Stimulated activated CD8-positive, alpha-beta memory T cell treated with anti-CD3 and anti-CD28 coated beads, Interleukin-2, amount 100 ng/mL, for 48 hours (primary cell): Measurements from ENCODE around the gene CH25H.
"Not testable (repeated sequence)": the region's sequence is repeated elsewhere in the genome, so short reads cannot be mapped to it uniquely, and the experiment has no call there.

Experiments used
- DNase-seq, 2 donors: peaks; one replicate each; pipeline ENCODE4 v3.0.0-alpha.2; 2020; ENCODE audit warnings: low read depth in 2 of 2

The CH25H gene

DNA sequence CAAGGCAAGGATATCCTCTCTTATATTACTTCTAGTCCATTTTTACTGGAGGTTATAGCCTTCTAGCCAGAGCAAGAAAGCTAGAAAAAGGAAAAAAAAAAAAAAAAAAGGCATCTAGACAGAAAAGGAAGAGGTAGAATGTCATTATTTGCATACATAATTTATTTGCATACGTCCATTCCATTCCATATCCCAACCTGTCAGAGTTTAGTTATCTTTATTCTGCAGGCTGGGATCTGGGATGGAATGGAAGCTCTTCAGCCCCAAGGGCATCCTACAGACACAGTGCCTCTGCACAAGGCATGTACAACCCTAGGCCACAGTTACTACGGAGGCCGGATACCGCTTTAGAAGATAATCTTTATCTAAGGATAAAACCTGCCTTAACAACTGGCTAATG lies 9.6 kb downstream of the CH25H start:
- no peak for DNase-seq

DNA sequence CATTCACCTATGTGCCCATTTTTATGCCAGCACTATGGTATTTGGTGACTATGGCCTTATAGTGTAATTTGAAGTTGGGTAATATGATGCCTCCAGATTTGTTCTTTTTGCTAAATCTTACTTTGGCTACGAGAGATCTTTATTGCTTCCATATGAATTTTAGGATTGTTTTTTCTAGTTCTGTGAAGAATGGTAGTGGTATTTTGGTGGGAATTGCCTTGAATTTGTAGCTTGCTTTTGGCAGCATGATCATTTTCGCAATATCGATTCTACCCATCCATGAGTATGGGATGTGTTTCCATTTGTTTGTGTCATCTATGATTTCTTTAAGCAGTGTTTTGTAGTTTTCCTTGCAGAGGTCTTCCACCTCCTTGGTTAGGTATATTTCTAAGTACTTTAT lies 15.8 kb downstream of the CH25H start:
- DNase-seq: not testable (repeated sequence)

DNA sequence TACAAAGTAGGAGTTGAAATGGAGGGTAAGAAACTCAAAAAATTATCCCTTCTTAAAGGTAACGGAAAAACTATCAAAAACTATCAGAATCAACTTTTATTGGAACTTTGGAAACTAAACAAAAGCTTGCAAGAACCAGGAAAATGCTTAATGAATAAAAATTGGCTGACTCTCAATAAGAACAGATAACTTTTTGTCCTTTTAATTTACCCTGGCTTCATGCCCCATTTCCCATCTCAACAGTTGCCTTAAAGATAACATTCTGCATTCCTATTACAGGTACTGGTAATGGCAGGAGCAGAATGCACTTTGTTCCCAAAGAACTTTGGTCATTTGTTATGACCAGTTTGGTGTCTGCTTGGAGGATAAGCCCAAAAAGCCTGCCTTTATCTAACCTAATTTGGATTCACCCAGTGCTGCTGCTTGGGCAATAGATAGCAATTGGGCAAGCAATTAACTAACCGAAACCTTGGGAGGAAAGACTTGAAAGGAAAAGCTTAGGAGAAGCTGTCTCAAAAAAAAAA lies 17.8 kb downstream of the CH25H start:
- no peak for DNase-seq

DNA sequence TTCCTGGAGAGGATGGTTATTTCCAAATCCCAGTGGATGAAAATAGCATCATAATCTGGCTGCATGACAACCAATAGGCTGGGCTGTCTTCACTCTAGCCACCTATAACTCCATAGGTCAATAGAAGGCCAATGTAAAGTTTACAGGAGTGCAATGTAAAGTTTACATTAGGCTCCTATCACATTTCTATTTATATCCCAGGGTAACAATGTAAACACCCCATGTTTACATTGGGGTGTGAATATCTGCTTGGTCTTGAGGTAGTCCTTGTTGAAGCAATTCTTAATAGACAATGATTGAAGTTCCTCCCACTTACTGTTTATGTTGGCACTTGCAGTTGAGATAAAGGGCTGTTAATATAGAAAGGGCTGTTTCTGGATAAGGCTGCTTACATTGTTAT lies 21.5 kb downstream of the CH25H start:
- DNase-seq: no peak

DNA sequence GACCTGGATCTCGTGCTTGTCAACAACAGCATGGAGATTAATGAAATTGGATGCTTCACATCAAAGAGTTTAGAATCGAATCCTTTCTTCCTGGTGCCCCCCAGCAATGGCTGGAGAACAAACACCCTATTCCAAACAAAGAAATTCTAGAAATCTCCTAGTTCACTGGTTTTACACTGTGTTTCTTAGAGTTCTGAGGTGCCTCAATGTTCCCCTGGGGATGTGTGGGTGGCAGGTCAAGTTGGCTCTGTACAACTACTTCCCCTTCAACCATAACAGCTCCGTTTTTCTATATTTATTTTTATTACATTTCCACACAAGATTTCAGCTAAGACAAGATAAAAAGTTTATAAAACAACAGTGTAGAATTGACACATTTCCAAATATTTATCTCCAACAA lies 22.5 kb downstream of the CH25H start:
- DNase-seq: no peak

DNA sequence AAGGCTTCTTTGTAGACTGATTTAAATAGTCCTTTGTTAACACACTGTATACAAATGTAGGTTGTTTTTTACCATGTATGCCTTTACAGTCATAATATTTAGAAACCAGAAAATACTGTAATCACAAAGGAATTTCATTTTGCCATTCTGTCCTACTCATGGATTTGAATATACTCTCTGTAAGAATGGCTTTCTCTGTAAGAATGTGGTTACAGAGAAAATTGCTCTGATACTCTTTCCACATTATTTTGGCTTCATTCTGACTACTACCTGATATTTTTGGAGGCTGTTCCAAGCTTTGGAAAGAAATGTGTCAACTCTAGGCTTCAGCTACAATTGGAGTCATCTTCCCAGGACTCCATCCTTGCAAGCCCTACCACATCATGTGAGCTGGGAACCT lies 23.5 kb downstream of the CH25H start:
- DNase-seq: no peak

DNA sequence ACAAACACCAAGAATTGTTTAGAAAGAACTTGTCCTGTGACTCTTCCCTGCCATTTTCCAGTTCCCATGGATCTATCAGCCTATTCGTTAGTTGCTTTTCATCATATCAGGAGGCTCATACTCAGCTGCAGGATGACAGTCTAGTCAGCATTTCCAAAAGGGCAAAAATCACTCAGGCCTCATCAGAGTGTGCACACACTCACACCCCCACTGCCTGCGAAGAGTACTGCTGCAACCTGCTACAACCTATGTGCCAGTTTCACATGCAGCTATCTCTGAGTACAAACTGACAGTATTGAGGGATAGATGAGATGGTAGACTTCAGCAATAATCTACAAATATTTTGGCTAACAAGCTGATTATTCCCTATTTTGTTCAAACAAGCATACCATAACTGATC lies 24.2 kb downstream of the CH25H start:
- DNase-seq: no peak

DNA sequence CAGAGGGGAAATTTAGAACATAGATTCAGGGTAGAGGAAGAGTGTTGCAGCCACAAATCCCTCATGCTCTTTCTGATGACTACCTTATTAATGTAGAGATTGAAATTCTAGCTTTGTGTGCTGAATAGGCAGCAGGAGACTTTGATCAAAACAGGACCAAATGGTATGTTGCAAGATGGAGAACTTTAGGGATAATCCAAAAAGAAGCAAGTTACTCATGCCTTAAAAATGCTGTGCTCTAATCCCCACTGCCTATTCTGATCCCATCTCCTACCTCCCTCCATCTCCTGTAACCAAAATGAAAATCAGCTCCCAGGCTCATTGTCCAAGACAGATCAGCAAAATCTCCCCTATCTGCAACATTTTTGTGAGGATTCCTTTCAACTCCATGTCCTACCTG lies 31.3 kb downstream of the CH25H start:
- no peak for DNase-seq

DNA sequence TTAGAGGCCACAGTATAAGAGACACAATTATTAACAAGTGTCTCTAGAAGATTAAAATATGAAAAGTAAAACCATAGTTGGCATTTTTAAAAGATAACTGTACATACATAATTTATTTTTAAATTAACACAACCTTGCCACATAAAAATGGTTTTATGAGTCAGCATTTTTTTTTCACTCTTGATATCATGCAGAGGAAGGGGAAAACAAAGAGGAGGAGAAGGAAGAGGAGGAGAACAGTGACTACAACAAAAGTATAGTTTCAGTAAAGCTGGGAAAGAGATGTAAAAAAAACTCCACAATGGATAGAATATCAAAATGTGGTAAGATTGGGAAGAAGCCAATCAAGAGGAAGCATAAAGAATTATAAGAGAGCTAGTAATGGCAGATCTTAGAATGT lies 34.0 kb downstream of the CH25H start:
- no peak for DNase-seq

DNA sequence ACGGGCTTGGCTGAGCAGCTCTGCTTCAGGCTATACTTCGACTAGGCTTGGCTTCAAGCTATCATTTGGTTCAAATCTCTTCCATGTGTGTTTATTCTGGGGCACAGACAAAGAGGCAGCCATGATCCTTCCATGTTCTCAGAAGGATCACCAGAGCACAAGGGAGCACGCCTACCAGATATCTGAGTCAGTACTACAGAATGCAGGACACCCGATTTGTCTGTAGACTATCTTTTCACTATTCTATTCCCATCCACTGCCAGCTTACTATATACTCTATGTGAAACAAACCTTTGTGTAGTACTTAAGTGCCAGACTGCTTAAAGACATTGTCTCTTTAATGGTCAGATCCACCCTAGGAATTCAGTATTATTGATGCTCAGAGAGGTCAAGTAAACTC lies 35.1 kb downstream of the CH25H start:
- no peak for DNase-seq

DNA sequence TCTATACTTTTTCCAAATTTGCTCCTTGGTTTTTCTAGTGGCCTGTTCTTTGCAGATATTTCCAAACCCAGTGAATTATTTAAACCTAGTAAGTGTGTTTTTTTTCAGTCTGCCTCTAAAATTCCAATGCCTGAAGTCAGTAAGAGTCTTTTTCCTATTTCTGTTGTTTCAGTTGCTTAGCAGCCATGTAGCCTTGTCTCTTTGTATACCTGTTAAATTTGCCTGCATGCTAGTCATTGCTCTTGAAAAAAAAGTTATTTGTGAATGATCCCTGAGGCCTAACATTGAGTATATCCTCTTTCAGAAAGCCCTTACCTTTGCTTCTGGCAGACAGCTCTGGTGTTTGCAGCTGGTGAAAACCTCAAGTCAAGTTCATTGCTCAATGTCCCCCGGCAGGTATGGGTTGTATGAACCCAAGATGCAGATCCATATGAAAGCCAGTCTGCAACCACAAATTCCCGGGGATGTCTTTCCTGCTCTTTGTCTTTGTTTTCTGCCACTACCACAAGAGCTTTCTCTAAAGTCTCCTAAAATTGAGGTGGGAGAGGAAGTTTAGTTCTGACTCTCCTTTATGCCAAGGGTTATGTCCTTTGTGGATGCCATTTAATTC lies 35.7 kb downstream of the CH25H start:
- DNase-seq: no peak

DNA sequence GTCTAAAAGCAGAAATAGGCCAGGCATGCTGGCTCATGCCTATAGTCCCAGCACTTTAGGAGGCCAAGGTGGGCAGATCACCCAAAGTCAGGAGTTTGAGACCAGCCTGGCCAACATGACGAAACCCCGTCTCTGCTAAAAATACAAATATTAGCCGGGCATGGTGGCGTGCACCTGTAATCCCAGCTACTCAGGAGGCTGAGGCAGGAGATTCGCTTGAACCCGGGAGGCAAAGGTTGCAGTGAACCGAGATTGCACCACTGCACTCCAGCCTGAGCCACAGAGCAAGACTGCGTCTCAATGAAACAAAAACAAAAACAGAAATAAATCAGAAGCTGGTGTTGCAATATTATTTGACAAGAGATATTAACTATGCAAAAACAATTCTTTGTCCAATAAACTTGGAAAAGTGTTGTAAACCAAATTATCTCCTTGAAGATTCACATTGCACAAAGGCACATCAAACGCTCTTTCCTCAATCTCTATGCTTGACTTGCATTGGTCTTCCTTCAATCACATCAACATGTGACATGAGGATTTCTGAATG lies 38.7 kb downstream of the CH25H start:
- not testable (repeated sequence) for DNase-seq

DNA sequence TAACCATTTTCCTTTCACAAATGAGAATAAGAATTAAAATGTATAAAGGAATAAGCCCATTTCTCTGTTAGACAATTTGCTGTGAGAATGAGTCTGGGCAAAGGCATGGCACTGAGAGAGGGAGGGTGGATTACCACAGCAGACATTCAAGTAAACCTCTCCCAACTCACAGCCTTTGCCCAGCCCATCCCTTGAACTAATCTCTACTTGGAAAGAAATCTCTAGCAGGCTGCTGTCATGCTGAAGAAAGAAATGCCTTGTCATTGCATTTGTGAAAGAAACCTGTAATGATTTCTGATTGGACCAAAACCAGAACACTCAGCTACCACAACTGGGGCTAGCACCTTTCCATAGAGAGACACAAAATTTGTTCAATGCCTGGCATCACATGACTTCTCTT lies 39.2 kb downstream of the CH25H start:
- DNase-seq: no peak

DNA sequence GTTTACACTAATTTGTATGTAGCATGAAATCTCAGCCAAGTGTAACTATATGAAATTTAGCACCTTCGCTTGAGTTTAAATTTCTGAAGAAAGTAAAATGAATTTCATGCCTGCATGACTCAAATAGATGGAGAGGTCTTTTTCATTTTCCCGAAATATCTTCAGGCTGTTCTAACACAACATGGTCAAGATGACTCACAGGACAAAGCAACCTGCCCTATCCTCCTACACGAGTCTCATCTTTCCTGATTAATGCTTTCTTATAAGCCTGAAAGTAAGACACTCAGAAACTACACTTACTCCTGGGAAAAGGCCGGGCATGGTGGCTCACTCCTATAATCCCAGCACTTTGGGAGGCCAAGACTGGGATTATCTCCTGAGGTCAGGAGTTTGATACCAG lies 41.2 kb downstream of the CH25H start:
- no peak for DNase-seq

DNA sequence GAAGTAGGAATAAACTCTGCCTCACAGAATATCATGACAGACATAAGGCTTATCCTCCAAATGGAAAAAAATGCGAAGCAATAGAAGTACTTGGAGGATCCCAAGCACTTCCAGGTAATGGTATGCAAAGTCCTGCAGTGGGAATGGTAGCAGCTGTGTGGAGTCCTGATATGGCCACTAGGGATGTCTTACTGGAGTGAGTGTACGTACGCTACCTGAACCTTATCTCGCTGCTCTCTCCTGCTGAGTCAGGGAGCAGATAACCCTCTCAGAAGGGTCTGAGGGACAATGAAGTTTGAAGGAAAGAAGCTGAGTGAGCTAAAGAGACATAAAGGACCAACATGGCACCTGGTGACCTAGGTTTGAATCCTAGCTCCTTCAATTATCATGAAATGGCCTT lies 42.2 kb downstream of the CH25H start:
- no peak for DNase-seq

DNA sequence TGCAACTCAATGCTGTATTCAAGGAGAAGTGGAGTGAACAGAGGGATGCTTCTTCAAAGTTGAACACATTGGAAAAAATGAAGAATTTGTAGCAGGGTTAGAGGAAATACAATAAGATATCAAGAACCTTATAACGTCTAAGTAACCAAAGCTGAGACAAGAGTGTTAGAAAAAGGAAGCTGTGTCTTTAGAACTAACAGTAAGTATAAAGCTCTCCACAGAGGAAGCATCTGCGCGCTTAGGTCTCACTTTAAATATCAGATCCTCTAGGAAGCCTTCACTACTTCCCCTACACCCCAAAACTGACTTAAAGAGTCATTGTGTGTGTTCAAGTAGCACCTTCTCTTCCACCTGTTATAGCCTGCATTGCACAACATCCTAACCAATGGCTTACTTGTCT lies 43.0 kb downstream of the CH25H start:
- no peak for DNase-seq

DNA sequence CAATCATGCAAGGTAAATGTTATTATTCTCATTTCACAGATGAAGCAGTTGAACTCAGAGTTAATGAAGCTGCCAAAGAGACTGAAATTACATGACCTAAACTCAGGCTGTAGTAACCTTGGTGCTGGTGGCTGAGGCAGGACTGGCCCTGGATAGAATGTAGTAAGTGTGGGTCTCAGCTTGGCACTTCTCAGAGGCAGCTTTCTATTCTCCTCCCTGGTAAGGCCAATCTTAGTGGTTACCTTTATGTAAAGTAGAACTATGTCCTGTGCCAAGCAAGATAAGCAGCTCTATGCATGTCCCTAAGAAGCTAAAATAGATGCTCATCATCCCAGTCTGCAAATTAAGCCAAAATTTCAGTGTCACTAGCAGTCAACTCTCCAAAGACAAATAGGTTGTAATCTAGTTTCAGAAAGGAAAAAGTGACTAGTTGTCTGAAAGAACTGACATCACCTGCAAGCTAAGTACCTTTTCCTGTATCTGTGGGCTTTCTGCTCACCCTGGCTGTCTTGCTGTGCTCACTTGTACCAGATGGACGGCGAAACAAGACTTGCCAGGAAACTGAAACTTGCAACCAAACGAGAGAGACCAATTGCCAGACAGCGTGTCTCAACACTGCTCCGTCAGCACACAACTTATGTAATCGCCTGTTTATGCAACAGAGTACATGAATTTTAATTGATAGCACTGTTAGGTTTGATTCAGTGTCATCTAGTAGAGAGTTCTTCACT lies 43.7 kb downstream of the CH25H start:
- peak; percentile 10 to 25 for DNase-seq

DNA sequence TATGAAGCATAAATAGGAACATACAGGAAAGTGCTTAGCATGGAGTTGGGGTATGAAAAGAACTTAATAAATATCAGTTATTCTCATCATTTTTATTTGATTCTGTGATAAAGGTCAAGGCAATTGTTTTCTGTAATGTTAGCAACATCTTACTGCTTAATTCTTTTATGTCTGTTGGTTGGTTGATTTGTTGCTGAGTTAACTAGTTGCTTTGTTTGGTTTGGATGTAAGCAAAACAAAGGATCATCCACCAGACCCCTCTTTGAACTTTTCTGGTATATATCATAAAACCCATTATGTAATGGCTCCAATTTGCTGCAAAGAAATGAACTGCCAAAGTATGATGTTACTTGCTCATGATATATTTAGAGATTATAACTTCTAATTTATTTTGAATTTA lies 44.5 kb downstream of the CH25H start:
- DNase-seq: no peak

DNA sequence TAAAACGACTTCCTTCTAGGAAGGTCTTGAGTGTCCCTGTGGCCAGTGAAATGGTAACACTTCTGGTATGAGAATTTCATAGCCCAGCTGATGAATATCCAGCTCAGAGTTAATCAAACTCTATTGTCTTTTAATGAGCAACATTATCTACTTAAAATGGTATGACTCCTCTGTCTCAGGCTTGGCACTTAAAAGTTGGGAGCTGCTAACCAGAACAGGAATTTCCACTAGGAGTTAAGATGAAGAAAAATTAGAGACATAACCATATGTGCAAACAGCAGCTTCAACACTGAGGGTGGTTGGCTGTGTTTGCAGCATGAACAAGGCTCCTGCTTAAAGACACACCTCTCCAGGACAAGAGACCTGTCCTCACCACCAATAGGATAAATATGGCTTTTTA lies 46.8 kb downstream of the CH25H start:
- DNase-seq: no peak

DNA sequence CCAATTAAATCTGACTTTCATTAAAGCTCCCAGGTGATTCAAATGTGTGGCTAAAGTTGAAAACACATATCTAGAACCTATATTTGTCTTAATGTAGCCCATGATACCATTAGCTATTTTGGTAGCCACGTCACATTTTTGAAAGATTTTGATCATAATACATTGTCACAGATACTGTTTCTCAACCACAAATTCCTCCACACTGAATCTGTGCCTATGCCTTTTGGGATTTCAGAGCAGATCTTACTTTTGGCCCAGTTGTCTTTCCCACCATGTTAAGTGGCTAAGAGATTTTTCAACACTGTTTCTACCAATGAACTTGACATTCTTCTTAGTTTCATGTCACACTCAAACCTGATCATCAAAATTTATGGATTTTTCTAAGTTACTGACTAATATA lies 47.4 kb downstream of the CH25H start:
- DNase-seq: no peak

DNA sequence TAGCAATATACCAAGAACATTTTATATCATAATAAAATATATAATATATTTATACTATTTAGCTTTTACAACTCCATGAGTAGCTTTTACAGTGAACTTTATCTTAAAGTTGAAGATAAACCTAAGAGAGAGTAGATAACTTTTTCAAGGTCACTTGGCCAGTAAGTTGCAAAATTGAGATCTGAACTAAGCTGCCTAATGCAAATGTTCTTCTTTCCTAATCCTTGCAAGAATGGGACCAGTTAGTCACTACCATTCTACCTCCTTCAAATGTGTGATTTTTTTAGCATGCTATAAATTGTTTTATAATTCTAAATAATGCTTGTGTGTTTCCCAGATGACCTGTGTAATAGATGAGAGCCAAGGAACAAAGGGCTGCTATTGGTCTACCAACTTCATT lies 47.8 kb downstream of the CH25H start:
- no peak for DNase-seq

DNA sequence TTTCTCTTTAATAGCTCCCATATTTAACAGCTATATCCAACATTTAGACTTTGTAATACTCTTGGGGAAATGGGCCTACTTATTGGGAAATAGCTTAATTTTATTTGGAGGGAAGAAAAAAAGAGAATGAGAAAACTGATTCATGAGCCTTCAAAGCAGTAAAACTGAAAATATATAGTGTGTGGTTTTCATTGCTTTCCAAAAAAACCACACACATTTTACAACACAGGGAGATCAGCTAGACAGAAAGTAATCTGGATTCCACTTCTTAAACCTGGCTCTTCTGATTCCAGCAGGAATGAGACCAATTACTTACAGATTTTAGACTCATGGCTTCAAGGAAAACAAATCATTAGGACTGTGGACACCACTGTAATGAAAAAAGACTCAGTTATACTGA lies 48.7 kb downstream of the CH25H start:
- DNase-seq: no peak

DNA sequence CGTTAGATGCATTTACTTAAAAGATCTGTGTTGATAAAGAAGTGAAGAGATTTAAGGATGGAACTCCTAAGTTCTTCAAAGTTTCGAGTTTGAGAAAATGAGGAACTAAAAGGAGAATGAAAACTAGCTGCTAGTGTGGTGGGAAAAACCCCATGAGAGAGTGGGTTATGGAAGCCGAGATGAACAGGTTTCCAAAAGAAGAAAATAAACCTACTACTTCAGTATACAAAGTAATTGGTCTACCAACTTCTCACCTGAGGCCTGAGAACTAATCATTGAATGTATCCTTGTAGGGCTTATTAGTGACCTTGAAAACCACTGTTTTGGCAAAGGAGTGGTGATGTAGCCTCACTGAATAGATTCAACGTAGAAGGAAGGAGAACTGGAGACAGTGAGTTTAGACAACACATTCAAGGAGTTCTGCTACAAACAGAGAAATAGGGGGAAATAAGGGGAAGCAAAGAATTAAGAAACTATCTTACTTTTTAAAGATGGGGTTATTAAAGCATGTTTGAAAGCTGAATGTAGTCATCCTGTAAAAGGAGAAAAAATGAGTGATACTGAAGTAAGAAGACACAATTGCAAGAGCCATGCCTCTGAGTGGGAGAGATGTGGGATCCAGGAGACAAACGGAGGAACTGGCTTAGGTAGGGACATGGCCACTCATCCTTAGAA lies 50.8 kb downstream of the CH25H start:
- no peak for DNase-seq
